CD14-positive monocyte (primary cell): ENCODE data around the gene SEZ6L. TPM values are rescaled to one million over a fixed set of nuclear protein-coding genes. Genes with fewer than 3 reads are reported as not detected.

Source experiments
- DNase-seq, 3 donors: peaks; one replicate each; pipeline ENCODE4 v3.0.0-alpha.2; 2011 to 2022
- H2AFZ ChIP-seq: 2 replicates; pipeline ENCODE4 v1.6.0; 2012; ENCODE audit warnings: mild to moderate bottlenecking, low read depth, low read length, inconsistent platforms; ENCODE audit not compliant: insufficient read depth, poor library complexity, severe bottlenecking
- H3K27ac ChIP-seq, 2 donors: 1 replicate in 1 of 2; 2 replicates in 1 of 2; pipeline ENCODE4 v1.5.1; 2012 to 2013; ENCODE audit warnings: low read length in 2 of 2, control low read depth in 1 of 2, inconsistent platforms in 1 of 2, low read depth in 1 of 2, mild to moderate bottlenecking in 1 of 2
- H3K27me3 ChIP-seq, 2 donors: one replicate each; pipeline versions ENCODE4 v1.6.0 to v1.6.1; 2011 to 2013; ENCODE audit warnings: low read length in 2 of 2; ENCODE audit not compliant: control insufficient read depth in 2 of 2, insufficient read depth in 2 of 2
- H3K36me3 ChIP-seq, 2 donors: replicated peaks in 1 of 2; 1 replicate in 1 of 2; 2 replicates in 1 of 2; pipeline versions ENCODE4 v1.5.1 to v1.6.1; 2012 to 2013; ENCODE audit warnings: low read length in 2 of 2, control low read depth in 1 of 2, inconsistent platforms in 1 of 2, mild to moderate bottlenecking in 1 of 2; ENCODE audit not compliant: insufficient read depth in 2 of 2, control insufficient read depth in 1 of 2
- H3K4me1 ChIP-seq, 2 donors: 1 replicate in 1 of 2; 2 replicates in 1 of 2; pipeline versions ENCODE4 v1.5.1 to v1.6.1; 2012 to 2013; ENCODE audit warnings: low read length in 2 of 2, control low read depth in 1 of 2, inconsistent platforms in 1 of 2, mild to moderate bottlenecking in 1 of 2, moderate library complexity in 1 of 2; ENCODE audit not compliant: insufficient read depth in 2 of 2, control insufficient read depth in 1 of 2
- H3K4me2 ChIP-seq: replicated peaks from 2 replicates; pipeline ENCODE3; 2012; ENCODE audit warnings: low read length, moderate library complexity, mild to moderate bottlenecking; ENCODE audit not compliant: poor library complexity, severe bottlenecking; ENCODE audit errors: extremely low read depth
- H3K4me3 ChIP-seq, 3 experiments: fragments of 200-600 bp in 1 of 3; sonication (generic) in 1 of 3; replicated peaks in 1 of 3; 1 replicate in 2 of 3; 2 replicates in 1 of 3; pipeline ENCODE4 v1.5.1; 2011 to 2013; ENCODE audit warnings: low read length in 3 of 3, mild to moderate bottlenecking in 3 of 3, control low read depth in 2 of 3, low read depth in 2 of 3, inconsistent platforms in 1 of 3, moderate library complexity in 1 of 3
- H3K79me2 ChIP-seq: 2 replicates; pipeline ENCODE4 v1.6.0; 2012; ENCODE audit warnings: mild to moderate bottlenecking, control low read depth, inconsistent platforms, low read length, moderate library complexity; ENCODE audit not compliant: insufficient read depth
- H3K9ac ChIP-seq: 2 replicates; pipeline ENCODE4 v1.6.0; 2017; ENCODE audit warnings: low read length, mild to moderate bottlenecking; ENCODE audit not compliant: insufficient read depth, poor library complexity, severe bottlenecking
- H3K9me3 ChIP-seq, 2 donors: replicated peaks in 1 of 2; 1 replicate in 1 of 2; 2 replicates in 1 of 2; pipeline versions ENCODE4 v1.5.1 to v1.6.1; 2012 to 2013; ENCODE audit warnings: low read length in 2 of 2, control low read depth in 1 of 2; ENCODE audit not compliant: control insufficient read depth in 1 of 2, insufficient read depth in 1 of 2
- H4K20me1 ChIP-seq: 2 replicates; pipeline ENCODE4 v1.6.0; 2012; ENCODE audit warnings: mild to moderate bottlenecking, low read length, control low read depth, moderate library complexity; ENCODE audit not compliant: insufficient read depth
- H3K27ac Mint-ChIP-seq, 7 donors: one replicate each; pipeline ENCODE4 v1.8.0; 2020; ENCODE audit warnings: mild to moderate bottlenecking in 7 of 7, mixed read lengths in 7 of 7, moderate library complexity in 6 of 7, inconsistent platforms in 2 of 7
- H3K27me3 Mint-ChIP-seq, 3 donors: one replicate each; pipeline ENCODE4 v1.8.0; 2021 to 2022; ENCODE audit warnings: low read depth in 3 of 3, mild to moderate bottlenecking in 3 of 3, mixed read lengths in 3 of 3, moderate library complexity in 3 of 3, inconsistent platforms in 1 of 3
- H3K36me3 Mint-ChIP-seq, 2 donors: one replicate each; pipeline ENCODE4 v1.8.0; 2020; ENCODE audit warnings: mixed read lengths in 2 of 2, inconsistent platforms in 1 of 2, mild to moderate bottlenecking in 1 of 2
- H3K4me1 Mint-ChIP-seq: one replicate; pipeline ENCODE4 v1.8.0; 2020; ENCODE audit warnings: mild to moderate bottlenecking, mixed read lengths
- H3K4me3 Mint-ChIP-seq, 2 donors: one replicate each; pipeline ENCODE4 v1.8.0; 2020; ENCODE audit warnings: mild to moderate bottlenecking in 2 of 2, mixed read lengths in 2 of 2, moderate library complexity in 1 of 2
- H3K9me3 Mint-ChIP-seq, 7 donors: one replicate each; pipeline ENCODE4 v1.8.0; 2020 to 2022; ENCODE audit warnings: mixed read lengths in 7 of 7, mild to moderate bottlenecking in 6 of 7, moderate library complexity in 6 of 7, inconsistent platforms in 2 of 7
- CTCF ChIP-seq: fragments of 200-600 bp; IDR thresholded peaks from one replicate; pipeline ENCODE4 v1.8.0; 2022; ENCODE audit warnings: antibody characterized with exemption, mild to moderate bottlenecking
- WGBS: methylation state at CpG from one replicate; pipeline ENCODE4 v1.1.5; 2013; ENCODE audit warnings: missing lambda C conversion rate; ENCODE audit not compliant: insufficient coverage; 5-methylcytosine and 5-hydroxymethylcytosine counted together
- intact Hi-C, 2 donors: fragments of 100-400 bp; cut with micrococcal nuclease; formaldehyde crosslinking; loops; one replicate each; pipeline versions ENCODE4 v1.15.0 to v1.15.1; 2023
- polyA plus RNA-seq, 3 donors: library from polyadenylated mRNA; depleted of rRNA in 1 of 3; unstranded in 2 of 3; stranded (reverse) in 1 of 3; fragments of 300-500 nt in 2 of 3; fragments of >200 nt in 1 of 3; fragmentation: Illumina TruSeq in 2 of 3; gene quantifications; 1 replicate in 2 of 3; 2 replicates in 1 of 3; pipeline ENCODE4 v1.2.3, GENCODE V29; 2012 to 2021

SEZ6L gene
- polyA plus RNA-seq, 3 donors: 0.43 to 2.8 (median 0.71) TPM

- H2AFZ ChIP-seq: no peak overlapping the region
- no peaks in the 10 kb centered on the region for H3K79me2 ChIP-seq
- WGBS: 88% methylated on average over 8 of the region's 10 CpGs
- no peak overlapping the region for H3K27ac ChIP-seq
- no peak overlapping the region for H3K27ac Mint-ChIP-seq
- intact Hi-C loops: no loop called here
- no peaks in the 10 kb centered on the region for H3K4me1 ChIP-seq
- H3K27me3 ChIP-seq: peaks cover 0 to 2% of the 10 kb centered on the region in 2 donors
- no peaks in the 10 kb centered on the region for H3K36me3 Mint-ChIP-seq
- no peak overlapping the region for H3K4me3 ChIP-seq
- H3K4me3 Mint-ChIP-seq: no peak overlapping the region
- no peak for TF ChIP-seq CTCF
- peaks cover 0 to 1% (median 0%) of the 10 kb centered on the region in 7 donors for H3K9me3 Mint-ChIP-seq
- H3K4me1 Mint-ChIP-seq: no peaks in the 10 kb centered on the region
- H3K4me2 ChIP-seq: no peak overlapping the region
- H4K20me1 ChIP-seq: no peaks in the 10 kb centered on the region
- peaks cover 11 to 16% (median 11%) of the 10 kb centered on the region in 3 donors for H3K27me3 Mint-ChIP-seq
- H3K36me3 ChIP-seq: no peaks in the 10 kb centered on the region
- DNase-seq: no peak
- no peaks in the 10 kb centered on the region for H3K9me3 ChIP-seq
- H3K9ac ChIP-seq: no peak overlapping the region
Observed at GRCh38 chr22:26124991-26125725, 44.1 kb upstream of the SEZ6L start.

- no peak overlapping the region for H3K4me2 ChIP-seq
- H3K4me1 ChIP-seq: no peaks in the 10 kb centered on the region
- no peaks in the 10 kb centered on the region for H3K36me3 ChIP-seq
- H3K27me3 ChIP-seq: no peaks in the 10 kb centered on the region
- H3K9ac ChIP-seq: no peak overlapping the region
- no peak overlapping the region for H3K4me3 ChIP-seq
- no peak overlapping the region for H3K27ac Mint-ChIP-seq
- H2AFZ ChIP-seq: no peak overlapping the region
- no peak for TF ChIP-seq CTCF
- no peak for DNase-seq
- no peaks in the 10 kb centered on the region for H3K79me2 ChIP-seq
- no peaks in the 10 kb centered on the region for H3K36me3 Mint-ChIP-seq
- no peaks in the 10 kb centered on the region for H4K20me1 ChIP-seq
- H3K4me3 Mint-ChIP-seq: no peak overlapping the region
- peaks cover 0 to 1% (median 0%) of the 10 kb centered on the region in 7 donors for H3K9me3 Mint-ChIP-seq
- H3K27ac ChIP-seq: no peak overlapping the region
- WGBS: 87% methylated on average over 3 of the region's 5 CpGs
- peaks cover 5 to 14% (median 9%) of the 10 kb centered on the region in 3 donors for H3K27me3 Mint-ChIP-seq
- no peaks in the 10 kb centered on the region for H3K9me3 ChIP-seq
- intact Hi-C loops: no loop called here
- no peaks in the 10 kb centered on the region for H3K4me1 Mint-ChIP-seq
Observed at GRCh38 chr22:26127126-26127525, 42.1 kb upstream of the SEZ6L start.
